DOHH2 (cell line): ENCODE results near the gene SV2C.
"Not testable (repeated sequence)": the region's sequence is repeated elsewhere in the genome, so short reads cannot be mapped to it uniquely, and the experiment has no call there.

ENCODE experiments used
- H3F3A ChIP-seq: fragments of 200-600 bp; sonication (generic), shearing (Covaris generic); 2 replicates; pipeline ENCODE4 v1.6.0; 2016; ENCODE audit warnings: antibody characterized with exemption, mild to moderate bottlenecking; ENCODE audit not compliant: control insufficient read depth, insufficient read depth
- H3K27ac ChIP-seq: fragments of 200-600 bp; sonication (generic); 2 replicates; pipeline ENCODE4 v1.5.1; 2014; ENCODE audit warnings: low read depth, mild to moderate bottlenecking, low read length, moderate library complexity
- H3K27me3 ChIP-seq: fragments of 200-600 bp; sonication (generic); 2 replicates; pipeline ENCODE4 v1.6.1; 2014; ENCODE audit warnings: mild to moderate bottlenecking, low read length, mixed read lengths; ENCODE audit not compliant: control insufficient read depth
- H3K36me3 ChIP-seq: fragments of 200-600 bp; sonication (generic); 2 replicates; pipeline ENCODE4 v1.6.1; 2014; ENCODE audit warnings: mild to moderate bottlenecking, low read length, moderate library complexity, mixed read lengths; ENCODE audit not compliant: control insufficient read depth
- H3K4me1 ChIP-seq: fragments of 200-600 bp; sonication (generic); 2 replicates; pipeline ENCODE4 v1.6.1; 2014; ENCODE audit warnings: mild to moderate bottlenecking, low read length, mixed read lengths; ENCODE audit not compliant: control insufficient read depth
- H3K4me2 ChIP-seq: fragments of 200-600 bp; sonication (generic); 2 replicates; pipeline ENCODE4 v1.6.0; 2014; ENCODE audit warnings: mild to moderate bottlenecking, low read length, moderate library complexity
- H3K4me3 ChIP-seq: fragments of 200-600 bp; sonication (generic); 2 replicates; pipeline ENCODE4 v1.5.1; 2014; ENCODE audit warnings: mild to moderate bottlenecking, low read length, mixed read lengths
- H3K79me2 ChIP-seq: fragments of 200-600 bp; sonication (generic); 2 replicates; pipeline ENCODE4 v1.6.1; 2014; ENCODE audit warnings: mild to moderate bottlenecking, low read length, mixed read lengths; ENCODE audit not compliant: control insufficient read depth
- H3K9me2 ChIP-seq: fragments of 200-600 bp; sonication (generic); replicated peaks from 2 replicates; pipeline ENCODE4 v1.6.1; 2014; ENCODE audit warnings: mild to moderate bottlenecking, low read length, mixed read lengths; ENCODE audit not compliant: control insufficient read depth
- H3K9me3 ChIP-seq: fragments of 200-600 bp; sonication (generic); 2 replicates; pipeline ENCODE4 v1.6.1; 2014; ENCODE audit warnings: antibody characterized with exemption, low read length, mixed read lengths; ENCODE audit not compliant: control insufficient read depth, insufficient read depth
- H4K20me1 ChIP-seq: fragments of 200-600 bp; sonication (generic); 2 replicates; pipeline ENCODE4 v1.6.0; 2014; ENCODE audit warnings: low read depth, mild to moderate bottlenecking, antibody characterized with exemption, low read length, moderate library complexity; ENCODE audit not compliant: control insufficient read depth, insufficient read depth
- CTCF ChIP-seq: fragments of 200-600 bp; sonication (generic); IDR thresholded peaks from one replicate; pipeline ENCODE4 v1.5.1; 2014; ENCODE audit warnings: antibody characterized with exemption, mild to moderate bottlenecking, low read depth, low read length; ENCODE audit not compliant: poor library complexity, severe bottlenecking
- EZH2phosphoT487 ChIP-seq: fragments of 200-600 bp; sonication (generic); IDR thresholded peaks from 2 replicates; pipeline ENCODE4 v1.6.1; 2017; ENCODE audit warnings: borderline replicate concordance, mild to moderate bottlenecking, antibody characterized with exemption, low read length, moderate library complexity, mixed read lengths

Gene SV2C

DNA sequence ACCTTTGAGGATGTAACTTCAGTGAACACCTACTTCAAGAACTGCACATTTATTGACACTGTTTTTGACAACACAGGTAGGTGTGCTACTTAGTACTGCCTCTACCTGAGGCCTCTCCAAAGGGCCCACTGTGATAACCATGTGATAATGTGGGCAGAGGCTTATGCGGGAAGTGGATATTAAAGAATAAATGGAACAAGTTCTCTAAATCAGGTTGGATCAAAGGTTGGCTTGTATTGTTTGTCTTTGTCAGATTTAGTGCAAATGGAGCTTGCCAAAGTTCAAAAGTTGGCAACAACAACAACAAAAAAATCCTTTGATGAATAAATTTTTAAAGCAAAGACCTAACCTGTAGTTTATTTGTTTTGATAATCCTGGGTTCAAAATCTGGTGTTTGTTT lies 215.7 kb downstream of the SV2C start:
- H3K27me3 ChIP-seq: no peaks in the 10 kb centered on the region
- H3K79me2 ChIP-seq: no peaks in the 10 kb centered on the region
- no peaks in the 10 kb centered on the region for H3K9me3 ChIP-seq
- H3K4me3 ChIP-seq: no peak overlapping the region
- H3K4me2 ChIP-seq: no peak overlapping the region
- no peak overlapping the region for H3K27ac ChIP-seq
- TF ChIP-seq CTCF (no peak), EZH2phosphoT487 (no peak)
- H3K36me3 ChIP-seq: no peaks in the 10 kb centered on the region
- H3F3A ChIP-seq: 0 out of 2 replicates have a peak, but pooled peaks cover 2% of the 10 kb centered on the region
- H4K20me1 ChIP-seq: no peaks in the 10 kb centered on the region
- H3K4me1 ChIP-seq: peaks cover 13% of the 10 kb centered on the region
- H3K9me2 ChIP-seq: no peaks in the 10 kb centered on the region

- H3K9me2 ChIP-seq: no peaks in the 10 kb centered on the region
- no peak overlapping the region for H3K27ac ChIP-seq
- no peak overlapping the region for H3K4me3 ChIP-seq
- 0 out of 2 replicates have a peak, but pooled peaks cover 2% of the 10 kb centered on the region for H3F3A ChIP-seq
- H3K27me3 ChIP-seq: no peaks in the 10 kb centered on the region
- no peaks in the 10 kb centered on the region for H4K20me1 ChIP-seq
- H3K4me2 ChIP-seq: no peak overlapping the region
- no peaks in the 10 kb centered on the region for H3K36me3 ChIP-seq
- peaks cover 18% of the 10 kb centered on the region for H3K4me1 ChIP-seq
- H3K79me2 ChIP-seq: no peaks in the 10 kb centered on the region
- TF ChIP-seq EZH2phosphoT487: no peak
- no peak for TF ChIP-seq CTCF
- no peaks in the 10 kb centered on the region for H3K9me3 ChIP-seq
These were observed 216.4 kb downstream of the SV2C start for GRCh38 chr5:76299592-76299991.

DNA sequence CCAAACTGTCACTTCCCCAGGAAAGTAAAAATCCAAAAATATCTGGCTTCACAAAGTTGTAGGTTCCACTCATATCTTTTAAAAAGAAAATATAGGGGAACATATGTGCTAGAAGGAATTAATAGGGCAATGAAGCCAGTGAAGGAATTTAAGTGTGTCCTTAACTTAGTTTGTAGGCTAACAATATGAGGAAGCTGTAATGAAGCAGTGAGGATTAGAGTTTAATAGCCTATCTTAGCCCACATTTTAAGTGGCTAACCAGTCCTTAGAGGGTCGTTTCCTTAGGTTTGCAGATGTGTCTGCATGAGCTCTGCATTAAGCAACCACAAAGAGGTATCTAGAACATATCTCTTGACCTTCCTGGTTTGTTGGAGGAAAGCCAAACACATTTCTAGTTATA lies 218.7 kb downstream of the SV2C start:
- H3K4me3 ChIP-seq, H3K9me2 ChIP-seq, H3K36me3 ChIP-seq, H3K9me3 ChIP-seq, H4K20me1 ChIP-seq, H3K4me2 ChIP-seq, H3K79me2 ChIP-seq, H3K27ac ChIP-seq, H3K27me3 ChIP-seq, H3F3A ChIP-seq: not testable (repeated sequence)
- peaks cover 19% of the 10 kb centered on the region for H3K4me1 ChIP-seq

- H3K4me2 ChIP-seq, H3K27ac ChIP-seq, H3K36me3 ChIP-seq: not testable (repeated sequence)
These were observed 219.5 kb downstream of the SV2C start for GRCh38 chr5:76302661-76303060.

More at GRCh38 chr5:76302661-76303060, 219.5 kb downstream of the SV2C start:
- H3F3A ChIP-seq, H3K9me3 ChIP-seq, H4K20me1 ChIP-seq, H3K9me2 ChIP-seq, H3K79me2 ChIP-seq, H3K4me3 ChIP-seq, H3K27me3 ChIP-seq: not testable (repeated sequence)
- peaks cover 19% of the 10 kb centered on the region for H3K4me1 ChIP-seq
